HL-60 (cell line): ENCODE data around the gene APBB2.

ENCODE experiments used
- CTCF ChIP-seq: IDR thresholded peaks from one replicate; pipeline ENCODE4 v1.5.1; 2011; ENCODE audit warnings: low read length, control low read depth, inconsistent platforms; ENCODE audit not compliant: insufficient read depth
- POLR2AphosphoS5 ChIP-seq: IDR thresholded peaks from 2 replicates; pipeline ENCODE4 v1.6.1; 2012; ENCODE audit warnings: low read depth
- REST ChIP-seq: IDR thresholded peaks from 2 replicates; pipeline ENCODE4 v1.6.1; 2012; ENCODE audit warnings: low read depth; ENCODE audit not compliant: insufficient replicate concordance

GRCh38 chr4:40857956-40858355, 356.4 kb downstream of the APBB2 start:
- TF ChIP-seq REST (no peak), CTCF (no peak), POLR2AphosphoS5 (no peak)
